Activated T-helper 2 cell treated with anti-CD3 and anti-CD28 coated beads, Interferon-gamma antibody, Interleukin-2, Interleukin-4, amounts not matched to agents 10 μg/mL and 5 μg/mL and 100 μg/mL, durations not matched to agents 14 hours and 24 hours and 36 hours (primary cell): ENCODE data around the gene UBE2R2. TPM values are rescaled to one million over a fixed set of nuclear protein-coding genes. Genes with fewer than 3 reads are reported as not detected.
"Not testable (repeated sequence)": the region's sequence is repeated elsewhere in the genome, so short reads cannot be mapped to it uniquely, and the experiment has no call there.

Source experiments
- DNase-seq: peaks from one replicate; pipeline ENCODE4 v3.0.0; 2021; ENCODE audit warnings: low spot score
- H3K27ac Mint-ChIP-seq: one replicate; pipeline ENCODE4 v1.8.0; 2021; ENCODE audit warnings: mixed read lengths
- H3K27me3 Mint-ChIP-seq: one replicate; pipeline ENCODE4 v1.8.0; 2021; ENCODE audit warnings: low read depth, mixed read lengths
- H3K36me3 Mint-ChIP-seq: one replicate; pipeline ENCODE4 v1.8.0; 2021; ENCODE audit warnings: low read depth, mixed read lengths
- H3K4me1 Mint-ChIP-seq: one replicate; pipeline ENCODE4 v1.8.0; 2021; ENCODE audit warnings: low read depth, mixed read lengths
- H3K4me3 Mint-ChIP-seq: one replicate; pipeline ENCODE4 v1.8.0; 2021; ENCODE audit warnings: low read depth, mild to moderate bottlenecking, moderate library complexity, mixed read lengths
- H3K9me3 Mint-ChIP-seq: one replicate; pipeline ENCODE4 v1.8.0; 2021; ENCODE audit warnings: mixed read lengths
- intact Hi-C: fragments of 100-400 bp; cut with micrococcal nuclease; formaldehyde crosslinking; loops from one replicate; pipeline ENCODE4 v1.15.1; 2023
- total RNA-seq: library from RNA; stranded (reverse); gene quantifications from 2 replicates; pipeline ENCODE4 v1.2.3, GENCODE V29; 2022

UBE2R2 gene
- total RNA-seq, 1 donor from 2014 or later = 44.1 TPM

- not testable (repeated sequence) for H3K4me1 Mint-ChIP-seq
Observed at GRCh38 chr9:33804196-33804595, 12.8 kb upstream of the UBE2R2 start.

GRCh38 chr9:33807156-33807555 lies 9.8 kb upstream of the UBE2R2 start:
- H3K4me1 Mint-ChIP-seq, intact Hi-C loops, H3K36me3 Mint-ChIP-seq, H3K4me3 Mint-ChIP-seq, DNase-seq, H3K9me3 Mint-ChIP-seq, H3K27ac Mint-ChIP-seq: not testable (repeated sequence)
- H3K27me3 Mint-ChIP-seq = peaks cover 24% of the 10 kb centered on the region

More at GRCh38 chr9:33804196-33804595, 12.8 kb upstream of the UBE2R2 start:
- intact Hi-C loops, H3K9me3 Mint-ChIP-seq, H3K36me3 Mint-ChIP-seq, DNase-seq, H3K27ac Mint-ChIP-seq, H3K4me3 Mint-ChIP-seq: not testable (repeated sequence)
- peaks cover 29% of the 10 kb centered on the region for H3K27me3 Mint-ChIP-seq

- DNase-seq, H3K27ac Mint-ChIP-seq, H3K4me3 Mint-ChIP-seq, H3K36me3 Mint-ChIP-seq, intact Hi-C loops, H3K9me3 Mint-ChIP-seq: not testable (repeated sequence)
- Mint-ChIP-seq H3K4me1 (peaks cover 10% of the 10 kb centered on the region), H3K27me3 (peaks cover 11% of the 10 kb centered on the region)
Observed at GRCh38 chr9:33808979-33809322, 8.0 kb upstream of the UBE2R2 start.

- no peak for DNase-seq
- no peaks in the 10 kb centered on the region for H3K36me3 Mint-ChIP-seq
- H3K9me3 Mint-ChIP-seq = no peaks in the 10 kb centered on the region
- H3K4me1 Mint-ChIP-seq = peaks cover 16% of the 10 kb centered on the region
- intact Hi-C loops = no loop called here
- H3K27ac Mint-ChIP-seq = no peak overlapping the region
- no peak overlapping the region for H3K4me3 Mint-ChIP-seq
- H3K27me3 Mint-ChIP-seq = peaks cover 11% of the 10 kb centered on the region
Observed at GRCh38 chr9:33809506-33809905, 7.5 kb upstream of the UBE2R2 start.

GRCh38 chr9:33813712-33814641 lies 3.0 kb upstream of the UBE2R2 start:
- peaks cover 8% of the 10 kb centered on the region for H3K27me3 Mint-ChIP-seq
- H3K9me3 Mint-ChIP-seq = no peaks in the 10 kb centered on the region
- no peak overlapping the region for H3K27ac Mint-ChIP-seq
- DNase-seq = no peak
- no peak overlapping the region for H3K4me3 Mint-ChIP-seq
- H3K4me1 Mint-ChIP-seq = peaks cover 32% of the 10 kb centered on the region
- peaks cover 10% of the 10 kb centered on the region for H3K36me3 Mint-ChIP-seq
- intact Hi-C loops = loop anchor here (1.0 to 5.0 kb wide), 4 partner anchors 38 to 258 kb away; no protein-coding TSS in a partner anchor

DNA sequence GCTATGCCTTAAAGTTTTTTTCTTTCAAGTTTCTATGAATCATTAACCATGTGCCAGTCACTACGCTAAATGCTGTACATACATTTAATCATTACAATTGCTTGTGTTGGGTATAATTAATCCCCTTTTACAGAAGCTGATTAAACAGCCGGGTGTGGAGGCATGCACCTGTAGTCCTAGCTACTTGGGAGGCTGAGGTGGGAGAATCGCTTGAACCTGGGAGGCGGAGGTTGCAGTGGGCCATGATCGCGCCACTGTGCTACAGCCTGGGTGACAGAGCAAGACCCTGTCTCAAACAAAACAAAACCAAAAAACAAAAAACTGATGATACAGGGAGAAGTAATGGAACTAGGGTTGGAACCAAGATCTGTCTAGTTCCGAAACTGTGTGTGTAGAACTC lies 1.2 kb upstream of the UBE2R2 start:
- Mint-ChIP-seq H3K27ac (peak overlapping the region; percentile 89), H3K4me1 (peaks cover 37% of the 10 kb centered on the region), H3K27me3 (peaks cover 2% of the 10 kb centered on the region), H3K36me3 (peaks cover 16% of the 10 kb centered on the region), H3K4me3 (peak overlapping the region; percentile 81), H3K9me3 (no peaks in the 10 kb centered on the region)
- DNase-seq = no peak
- intact Hi-C loops = loop anchor here (1.0 kb wide), 1 partner anchor 234 kb away; no protein-coding TSS in a partner anchor

- intact Hi-C loops = no loop called here
- peak; percentile 55 for DNase-seq
- H3K4me3 Mint-ChIP-seq = peak overlapping the region; percentile 82
- H3K9me3 Mint-ChIP-seq = no peaks in the 10 kb centered on the region
- no peaks in the 10 kb centered on the region for H3K27me3 Mint-ChIP-seq
- H3K27ac Mint-ChIP-seq = peak overlapping the region; percentile 79
- H3K4me1 Mint-ChIP-seq = peaks cover 38% of the 10 kb centered on the region
- peaks cover 18% of the 10 kb centered on the region for H3K36me3 Mint-ChIP-seq
Observed at GRCh38 chr9:33817327-33818166, 587 bp downstream of the UBE2R2 start.

GRCh38 chr9:33818167-33818846 lies 1.3 kb downstream of the UBE2R2 start:
- peak overlapping the region; percentile 82 for H3K4me3 Mint-ChIP-seq
- H3K4me1 Mint-ChIP-seq = peaks cover 38% of the 10 kb centered on the region
- H3K36me3 Mint-ChIP-seq = peaks cover 18% of the 10 kb centered on the region
- no peaks in the 10 kb centered on the region for H3K27me3 Mint-ChIP-seq
- intact Hi-C loops = no loop called here
- H3K9me3 Mint-ChIP-seq = no peaks in the 10 kb centered on the region
- H3K27ac Mint-ChIP-seq = peak overlapping the region; percentile 79
- no peak for DNase-seq

GRCh38 chr9:33818847-33819500 lies 2.0 kb downstream of the UBE2R2 start:
- Mint-ChIP-seq H3K27ac (peak overlapping the region; percentile 79), H3K4me1 (peaks cover 38% of the 10 kb centered on the region), H3K27me3 (no peaks in the 10 kb centered on the region), H3K36me3 (peaks cover 24% of the 10 kb centered on the region), H3K4me3 (peak overlapping the region; percentile 82), H3K9me3 (no peaks in the 10 kb centered on the region)
- intact Hi-C loops = no loop called here
- no peak for DNase-seq

DNA sequence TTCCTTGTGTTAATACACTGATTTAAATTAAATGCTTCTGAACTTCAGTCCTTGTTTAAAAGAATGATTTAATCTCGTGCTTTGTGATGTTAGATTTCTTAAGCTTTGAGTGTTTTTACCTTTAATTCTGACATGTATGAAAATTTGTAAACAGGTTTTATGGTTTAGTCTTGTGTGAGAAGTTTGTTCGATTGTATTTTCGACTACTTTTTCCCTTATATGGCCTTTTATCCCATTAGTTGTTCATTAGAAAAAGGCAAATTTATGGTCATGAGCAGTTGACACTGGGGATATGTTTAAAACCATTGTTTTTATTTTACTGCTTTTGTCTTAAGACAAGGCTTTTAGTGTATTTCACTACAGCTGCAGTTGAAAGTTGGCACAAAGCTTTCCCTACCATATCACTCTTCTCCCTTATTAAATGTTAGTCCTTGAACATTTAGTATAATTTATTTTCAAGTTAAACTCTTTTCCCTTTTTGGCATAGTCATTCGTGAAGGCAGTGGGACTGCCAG lies 3.3 kb downstream of the UBE2R2 start:
- Mint-ChIP-seq H3K27ac (no peak overlapping the region), H3K36me3 (peaks cover 30% of the 10 kb centered on the region), H3K9me3 (no peaks in the 10 kb centered on the region), H3K4me3 (peak overlapping the region; percentile 73), H3K27me3 (no peaks in the 10 kb centered on the region), H3K4me1 (peaks cover 27% of the 10 kb centered on the region)
- no peak for DNase-seq
- intact Hi-C loops = no loop called here

GRCh38 chr9:33823801-33824200 lies 6.8 kb downstream of the UBE2R2 start:
- intact Hi-C loops = no loop called here
- no peak for DNase-seq

GRCh38 chr9:33827285-33827684 lies 10.3 kb downstream of the UBE2R2 start:
- H3K9me3 Mint-ChIP-seq, H3K27ac Mint-ChIP-seq, H3K27me3 Mint-ChIP-seq, H3K4me3 Mint-ChIP-seq, DNase-seq, intact Hi-C loops, H3K4me1 Mint-ChIP-seq: not testable (repeated sequence)
- peaks cover 23% of the 10 kb centered on the region for H3K36me3 Mint-ChIP-seq

More at GRCh38 chr9:33823801-33824200, 6.8 kb downstream of the UBE2R2 start:
- no peak overlapping the region for H3K27ac Mint-ChIP-seq
- no peak overlapping the region for H3K4me3 Mint-ChIP-seq
- H3K36me3 Mint-ChIP-seq = peaks cover 29% of the 10 kb centered on the region
- H3K9me3 Mint-ChIP-seq = no peaks in the 10 kb centered on the region
- no peaks in the 10 kb centered on the region for H3K27me3 Mint-ChIP-seq
- H3K4me1 Mint-ChIP-seq = peaks cover 15% of the 10 kb centered on the region
